HUES64 (cell line): ENCODE data around the gene SCAPER.
"Not testable (repeated sequence)": the region's sequence is repeated elsewhere in the genome, so short reads cannot be mapped to it uniquely, and the experiment has no call there.

Experiments used
- H3K27ac ChIP-seq: 2 replicates; pipeline ENCODE4 v1.7.0; 2013; ENCODE audit warnings: low read depth, low read length, inconsistent platforms
- H3K27me3 ChIP-seq: 2 replicates; pipeline ENCODE4 v1.6.1; 2013; ENCODE audit warnings: mild to moderate bottlenecking, low read length; ENCODE audit not compliant: insufficient read depth
- H3K36me3 ChIP-seq: 2 replicates; pipeline ENCODE4 v1.6.1; 2013; ENCODE audit warnings: mild to moderate bottlenecking, low read length; ENCODE audit not compliant: insufficient read depth
- H3K4me1 ChIP-seq: 2 replicates; pipeline ENCODE4 v1.6.1; 2013; ENCODE audit warnings: mild to moderate bottlenecking, low read length, moderate library complexity; ENCODE audit not compliant: insufficient read depth
- H3K4me3 ChIP-seq: 2 replicates; pipeline ENCODE4 v1.5.1; 2013; ENCODE audit warnings: mild to moderate bottlenecking, low read length, moderate library complexity
- H3K9ac ChIP-seq: 2 replicates; pipeline ENCODE4 v1.6.1; 2013; ENCODE audit warnings: mild to moderate bottlenecking, low read depth, low read length
- H3K9me3 ChIP-seq: 2 replicates; pipeline ENCODE4 v1.6.1; 2013; ENCODE audit warnings: low read depth, low read length; ENCODE audit not compliant: insufficient read depth
- WGBS: fragments of 150-250, 120-280 bp; methylation state at CpG from one replicate; pipeline ENCODE4 v1.1.7; 2013; ENCODE audit warnings: missing lambda C conversion rate; 5-methylcytosine and 5-hydroxymethylcytosine counted together

Gene SCAPER

DNA sequence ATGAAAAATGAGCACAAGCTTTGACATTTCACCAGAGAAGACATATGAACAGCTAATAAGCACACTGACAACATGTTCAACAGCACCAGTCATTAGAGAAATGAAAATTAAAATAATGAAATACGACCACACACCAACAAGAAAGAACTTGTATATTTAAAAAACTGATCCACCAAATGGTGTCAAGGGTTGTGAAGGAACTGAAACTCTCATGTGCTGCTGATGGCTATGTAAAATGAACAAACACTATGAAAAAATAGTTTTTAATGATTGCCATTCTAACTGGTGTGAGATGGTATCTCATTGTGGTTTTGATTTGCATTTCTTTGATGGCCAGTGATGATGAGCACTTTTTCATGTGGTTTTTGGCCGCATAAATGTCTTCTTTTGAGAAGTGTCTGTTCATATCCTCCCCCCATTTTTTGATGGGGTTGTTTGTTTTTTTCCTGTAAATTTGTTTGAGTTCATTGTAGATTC is 193.8 kb downstream of the SCAPER start:
- Histone ChIP-seq H3K36me3 (no peaks in the 10 kb centered on the region), H3K27ac (no peak overlapping the region), H3K27me3 (no peaks in the 10 kb centered on the region), H3K9ac (no peak overlapping the region), H3K4me3 (no peak overlapping the region), H3K9me3 (no peaks in the 10 kb centered on the region), H3K4me1 (no peaks in the 10 kb centered on the region)
- WGBS: no CpG with 5 or more reads among the region's 2 CpGs

DNA sequence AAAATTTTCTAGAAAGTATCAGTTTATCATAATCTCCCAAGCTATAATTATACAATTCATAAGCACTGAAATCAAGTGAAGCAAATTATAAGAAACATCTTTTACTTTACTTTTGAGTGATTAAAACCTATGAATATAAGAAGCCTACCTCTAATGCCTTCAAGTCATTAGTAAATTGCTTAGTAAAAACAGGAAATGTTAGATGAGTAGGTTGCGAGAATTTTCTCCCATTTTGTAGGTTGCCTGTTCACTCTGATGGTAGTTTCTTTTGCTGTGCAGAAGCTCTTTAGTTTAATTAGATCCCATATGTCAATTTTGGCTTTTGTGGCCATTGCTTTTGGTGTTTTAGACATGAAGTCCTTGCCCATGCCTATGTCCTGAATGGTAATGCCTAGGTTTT is 201.1 kb downstream of the SCAPER start:
- H3K27me3 ChIP-seq, H3K4me3 ChIP-seq, H3K27ac ChIP-seq, H3K9me3 ChIP-seq, H3K4me1 ChIP-seq, H3K36me3 ChIP-seq, H3K9ac ChIP-seq: not testable (repeated sequence)
- 100% methylated on average over 1 of the region's 1 CpG for whole genome bisulfite sequencing

DNA sequence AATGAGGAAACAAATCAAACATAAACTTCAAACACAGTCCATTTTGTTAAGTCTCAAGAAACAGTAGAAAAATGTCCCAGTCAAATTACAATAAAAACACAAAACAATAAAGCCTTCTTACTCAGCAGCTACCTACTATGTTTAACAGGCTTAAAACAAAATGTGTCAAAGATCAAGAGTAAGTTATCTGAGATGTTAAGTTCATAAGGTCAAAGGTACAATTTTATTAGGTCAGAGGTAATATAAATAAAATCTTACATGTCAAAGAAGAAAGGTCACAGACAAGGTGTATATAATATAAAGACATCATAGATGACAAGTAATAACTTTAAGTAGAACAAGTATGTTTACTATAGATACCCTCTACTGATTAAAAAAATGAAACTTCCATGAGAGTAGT is 208.3 kb downstream of the SCAPER start:
- Histone ChIP-seq H3K9ac (no peak overlapping the region), H3K4me1 (no peaks in the 10 kb centered on the region), H3K27me3 (no peaks in the 10 kb centered on the region), H3K4me3 (no peak overlapping the region), H3K9me3 (no peaks in the 10 kb centered on the region), H3K36me3 (no peaks in the 10 kb centered on the region), H3K27ac (no peak overlapping the region)

DNA sequence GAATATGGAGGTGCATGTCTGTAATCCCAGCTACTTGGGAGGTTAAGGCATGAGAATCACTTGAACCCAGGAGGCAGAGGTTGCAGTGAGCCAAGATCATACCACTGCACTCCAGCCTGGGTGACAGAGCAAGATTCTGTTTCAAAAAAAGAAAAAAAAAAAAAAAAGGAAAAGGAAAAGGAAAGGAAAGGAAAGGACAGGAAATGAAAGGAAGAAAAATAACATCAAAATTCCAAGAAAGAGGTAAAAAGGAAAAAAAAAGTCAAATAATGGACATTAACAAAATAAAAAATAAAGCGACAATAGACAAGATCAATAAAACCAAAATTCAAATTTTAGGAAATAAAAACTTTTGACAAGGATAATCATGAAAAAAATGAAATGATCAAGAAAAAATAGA is 212.6 kb downstream of the SCAPER start:
- WGBS: no CpG with 5 or more reads among the region's 1 CpG
- H3K27ac ChIP-seq, H3K27me3 ChIP-seq, H3K9me3 ChIP-seq, H3K9ac ChIP-seq, H3K36me3 ChIP-seq, H3K4me3 ChIP-seq, H3K4me1 ChIP-seq: not testable (repeated sequence)

DNA sequence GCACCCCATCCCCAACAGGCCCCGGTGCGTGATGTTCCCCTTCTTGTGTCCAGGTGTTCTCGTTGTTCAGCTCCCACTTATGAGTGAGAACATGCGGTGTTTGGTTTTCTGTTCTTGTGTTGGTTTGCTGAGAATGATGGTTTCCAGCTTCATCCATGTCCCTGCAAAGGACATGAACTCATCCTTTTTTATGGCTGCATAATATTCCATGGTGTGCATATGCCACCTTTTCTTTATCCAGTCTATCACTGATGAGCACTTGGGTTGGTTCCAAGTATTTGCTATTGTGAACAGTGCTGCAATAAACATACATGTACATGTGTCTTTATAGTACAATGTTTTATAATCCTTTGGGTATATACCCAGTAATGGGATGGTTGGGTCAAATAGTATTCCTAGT is 217.5 kb downstream of the SCAPER start:
- not testable (repeated sequence) for H3K27ac ChIP-seq, H3K36me3 ChIP-seq

DNA sequence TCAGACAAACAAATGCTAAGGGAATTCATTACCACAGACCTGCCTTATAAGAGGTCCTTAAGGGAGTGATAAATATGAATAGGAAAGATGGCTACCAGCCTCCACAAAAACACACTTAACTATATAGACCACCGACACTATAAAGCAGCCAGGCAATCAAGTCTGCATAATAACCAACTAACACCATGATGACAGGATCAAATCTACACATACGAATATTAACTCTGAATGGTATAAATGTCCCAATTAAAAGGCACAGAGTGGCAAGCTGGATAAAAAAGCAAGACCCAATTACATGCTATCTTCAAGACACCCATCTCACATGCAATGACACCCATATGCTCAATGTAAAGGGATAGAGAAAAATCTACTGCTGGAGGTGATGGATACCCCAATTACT is 221.1 kb downstream of the SCAPER start:
- Histone ChIP-seq H3K4me3 (no peak overlapping the region), H3K9me3 (no peaks in the 10 kb centered on the region), H3K4me1 (no peaks in the 10 kb centered on the region), H3K36me3 (no peaks in the 10 kb centered on the region), H3K9ac (no peak overlapping the region), H3K27ac (no peak overlapping the region), H3K27me3 (no peaks in the 10 kb centered on the region)
- 97% methylated on average over 2 of the region's 2 CpGs for WGBS

More for the DNA sequence above, 217.5 kb downstream of the SCAPER start:
- H3K4me1 ChIP-seq, H3K27me3 ChIP-seq, H3K4me3 ChIP-seq, H3K9me3 ChIP-seq, H3K9ac ChIP-seq: not testable (repeated sequence)
- 100% methylated on average over 2 of the region's 4 CpGs for WGBS

DNA sequence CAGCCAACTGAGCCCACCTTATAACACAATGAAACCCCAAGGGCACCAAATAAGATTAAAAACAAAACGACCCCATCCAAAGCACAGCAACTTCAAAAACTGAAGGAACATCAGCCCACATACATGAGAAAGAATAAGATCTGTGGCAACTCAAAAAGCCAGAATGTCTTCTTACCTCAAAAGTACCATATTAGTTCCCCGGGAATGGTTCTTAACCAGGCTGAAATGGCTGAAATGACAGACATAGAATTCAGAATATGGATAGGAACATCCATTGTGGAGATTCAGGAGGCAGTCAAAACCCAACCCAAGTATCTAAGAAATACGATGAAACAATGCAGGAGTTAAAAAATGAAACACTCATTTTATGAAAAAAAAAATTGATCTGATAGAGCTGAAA is 222.3 kb downstream of the SCAPER start:
- H3K27ac ChIP-seq: no peak overlapping the region
- 94% methylated on average over 3 of the region's 3 CpGs for WGBS
- H3K9ac ChIP-seq: no peak overlapping the region
- no peaks in the 10 kb centered on the region for H3K36me3 ChIP-seq
- H3K27me3 ChIP-seq: no peaks in the 10 kb centered on the region
- H3K4me1 ChIP-seq: no peaks in the 10 kb centered on the region
- H3K4me3 ChIP-seq: no peak overlapping the region
- H3K9me3 ChIP-seq: no peaks in the 10 kb centered on the region

DNA sequence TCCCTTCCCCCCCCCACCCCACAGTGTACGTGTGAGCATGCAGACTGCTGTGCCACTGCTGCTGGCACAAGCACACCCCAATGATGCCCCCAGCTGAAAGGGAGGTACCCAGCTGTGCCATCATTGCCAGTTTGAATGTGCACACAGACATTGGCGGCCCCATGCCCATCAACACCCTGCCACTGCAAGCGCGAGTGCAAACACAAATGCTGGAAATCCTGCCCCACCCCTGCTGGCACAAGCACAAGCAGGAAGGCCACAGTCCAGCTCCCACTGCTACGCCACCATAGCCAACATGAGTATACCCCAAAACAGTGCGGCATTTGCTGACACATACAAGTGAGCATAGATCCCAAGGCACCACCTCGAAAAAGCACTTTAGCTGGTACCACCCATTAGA is 222.9 kb downstream of the SCAPER start:
- no peak overlapping the region for H3K27ac ChIP-seq
- no peaks in the 10 kb centered on the region for H3K36me3 ChIP-seq
- H3K4me1 ChIP-seq: no peaks in the 10 kb centered on the region
- H3K27me3 ChIP-seq: no peaks in the 10 kb centered on the region
- no peak overlapping the region for H3K9ac ChIP-seq
- no peak overlapping the region for H3K4me3 ChIP-seq
- H3K9me3 ChIP-seq: no peaks in the 10 kb centered on the region
- 92% methylated on average over 7 of the region's 7 CpGs for WGBS

DNA sequence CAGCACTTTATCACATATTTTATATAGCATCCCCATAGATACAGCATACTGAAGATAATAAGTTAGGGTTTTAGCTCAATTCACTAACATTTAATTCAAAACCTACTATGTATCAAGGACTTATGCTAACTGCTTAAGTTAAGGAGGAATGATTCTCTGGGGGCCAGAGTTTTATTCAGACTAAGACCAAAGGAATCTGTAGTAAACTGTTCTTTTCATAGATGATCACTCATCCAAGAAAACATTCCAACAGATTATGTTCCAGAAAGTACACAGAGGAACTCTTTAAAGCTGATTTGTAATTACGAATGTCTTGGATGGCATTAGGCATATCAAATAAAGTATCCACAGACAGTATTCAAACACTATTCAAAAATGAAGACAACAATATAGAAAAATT is 226.4 kb downstream of the SCAPER start:
- Histone ChIP-seq H3K27ac (no peak overlapping the region), H3K36me3 (no peaks in the 10 kb centered on the region), H3K27me3 (no peaks in the 10 kb centered on the region), H3K9ac (no peak overlapping the region), H3K9me3 (no peaks in the 10 kb centered on the region), H3K4me1 (no peaks in the 10 kb centered on the region), H3K4me3 (no peak overlapping the region)
- no CpG with 5 or more reads among the region's 1 CpG for WGBS

DNA sequence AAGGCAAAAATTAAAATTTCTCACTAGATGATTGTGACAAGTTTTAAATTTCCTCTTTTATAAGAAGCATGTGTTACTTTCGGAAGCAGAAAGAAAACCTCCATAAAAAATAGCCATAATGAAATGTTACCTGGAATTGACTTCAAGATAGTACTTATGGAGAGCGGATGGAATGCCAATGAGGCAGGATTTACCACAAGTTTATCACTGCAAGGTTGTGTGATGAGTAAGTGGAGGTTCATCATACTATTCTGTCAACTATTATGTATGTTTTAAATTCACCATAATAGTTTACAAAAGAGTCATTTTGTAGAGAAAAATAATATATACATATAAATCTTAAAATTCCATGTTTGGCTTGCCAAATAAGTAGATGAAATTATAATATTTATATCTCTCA is 230.3 kb downstream of the SCAPER start:
- H3K27me3 ChIP-seq: no peaks in the 10 kb centered on the region
- H3K4me3 ChIP-seq: no peak overlapping the region
- no peaks in the 10 kb centered on the region for H3K4me1 ChIP-seq
- no peaks in the 10 kb centered on the region for H3K9me3 ChIP-seq
- H3K27ac ChIP-seq: no peak overlapping the region
- no peak overlapping the region for H3K9ac ChIP-seq
- 100% methylated on average over 1 of the region's 2 CpGs for WGBS
- H3K36me3 ChIP-seq: no peaks in the 10 kb centered on the region

DNA sequence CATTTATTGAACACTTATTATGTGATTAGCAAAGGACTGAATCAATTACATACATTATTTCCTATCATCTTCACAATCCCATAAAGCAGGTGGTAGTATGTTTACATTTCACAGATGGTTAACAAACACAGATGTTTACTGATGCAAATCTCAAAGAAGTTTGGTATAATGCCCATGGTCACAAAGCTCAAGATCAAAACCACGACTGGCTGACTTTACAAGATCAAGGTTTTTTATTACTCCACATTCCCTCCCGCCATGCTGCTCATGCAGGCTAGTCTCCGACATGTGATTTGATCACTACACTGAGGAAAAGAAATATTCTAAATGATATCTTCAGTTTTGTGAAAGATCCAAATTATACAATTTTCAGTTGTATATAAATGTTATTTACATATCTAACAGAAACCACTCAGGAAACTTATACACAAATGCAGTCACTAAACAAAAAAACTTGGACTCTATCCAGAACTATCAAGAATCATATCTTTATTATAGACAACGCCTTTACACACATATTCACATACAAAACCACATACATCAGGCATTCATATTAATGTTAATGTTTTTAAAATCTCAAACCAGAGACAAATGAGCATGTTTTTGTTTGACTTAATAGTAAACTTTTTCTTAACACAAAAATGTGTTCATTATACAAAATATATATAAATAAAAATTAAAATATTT is 235.5 kb downstream of the SCAPER start:
- Histone ChIP-seq H3K27me3 (no peaks in the 10 kb centered on the region), H3K36me3 (no peaks in the 10 kb centered on the region), H3K4me3 (no peak overlapping the region), H3K27ac (no peak overlapping the region), H3K9me3 (no peaks in the 10 kb centered on the region), H3K9ac (no peak overlapping the region), H3K4me1 (no peaks in the 10 kb centered on the region)
- 94% methylated on average over 3 of the region's 4 CpGs for WGBS

DNA sequence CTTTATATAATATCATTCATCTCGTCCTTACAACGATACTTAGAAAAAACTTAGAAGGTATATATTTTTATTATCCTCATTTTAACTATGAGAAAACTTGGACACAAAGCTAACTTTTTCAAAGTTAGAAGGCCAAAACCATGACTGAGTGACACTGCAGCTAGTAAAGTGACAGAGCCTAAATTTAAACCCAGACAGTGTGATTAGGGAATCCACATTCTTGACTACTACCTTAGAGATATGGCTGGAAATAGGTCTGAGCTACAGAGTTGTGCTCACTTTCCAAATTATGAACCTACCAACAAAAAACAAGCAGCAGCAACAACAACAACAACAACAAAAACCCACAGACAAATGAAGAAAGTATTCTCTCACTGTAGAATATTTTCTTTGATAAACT is 236.2 kb downstream of the SCAPER start:
- WGBS: no CpG with 5 or more reads among the region's 2 CpGs
- Histone ChIP-seq H3K4me1 (no peaks in the 10 kb centered on the region), H3K27me3 (no peaks in the 10 kb centered on the region), H3K4me3 (no peak overlapping the region), H3K27ac (no peak overlapping the region), H3K36me3 (no peaks in the 10 kb centered on the region), H3K9me3 (no peaks in the 10 kb centered on the region), H3K9ac (no peak overlapping the region)
